CD4-positive, CD25-positive, alpha-beta regulatory T cell (primary cell): ENCODE measurements around the gene CLEC2A. TPM values are rescaled to one million over a fixed set of nuclear protein-coding genes. Genes with fewer than 3 reads are reported as not detected.
"Not testable (repeated sequence)": the region's sequence is repeated elsewhere in the genome, so short reads cannot be mapped to it uniquely, and the experiment has no call there.

Source experiments
- ATAC-seq, 2 donors: fragments of 150-1000 bp; cut with Tn5 transposase; one replicate each; pipeline ENCODE4 v1.10.0; 2021; ENCODE audit warnings: low read depth in 2 of 2, moderate number of reproducible peaks in 2 of 2, moderate library complexity in 1 of 2
- DNase-seq, 3 donors: peaks; one replicate each; pipeline versions ENCODE4 v3.0.0 to v3.0.0-alpha.2; 2012 to 2022; ENCODE audit warnings: mixed read lengths in 1 of 3
- H3K27ac ChIP-seq: one replicate; pipeline ENCODE4 v1.7.0; 2013; ENCODE audit warnings: mild to moderate bottlenecking, low read length; ENCODE audit not compliant: insufficient read depth, poor library complexity, severe bottlenecking
- H3K27me3 ChIP-seq: one replicate; pipeline ENCODE4 v1.7.0; 2013; ENCODE audit warnings: low read length; ENCODE audit not compliant: control insufficient read depth, insufficient read depth
- H3K36me3 ChIP-seq: one replicate; pipeline ENCODE4 v1.7.0; 2013; ENCODE audit warnings: mild to moderate bottlenecking, low read length, moderate library complexity; ENCODE audit not compliant: control insufficient read depth, insufficient read depth
- H3K4me1 ChIP-seq: 2 replicates; pipeline ENCODE4 v1.7.0; 2013; ENCODE audit warnings: mild to moderate bottlenecking, low read length; ENCODE audit not compliant: insufficient read depth, control insufficient read depth, poor library complexity, severe bottlenecking
- H3K4me3 ChIP-seq: one replicate; pipeline ENCODE4 v1.7.0; 2013; ENCODE audit warnings: low read depth, mild to moderate bottlenecking, low read length, moderate library complexity
- H3K9me3 ChIP-seq, 2 experiments: 1 replicate in 1 of 2; 2 replicates in 1 of 2; pipeline ENCODE4 v1.7.0; 2013; ENCODE audit warnings: low read length in 2 of 2, mild to moderate bottlenecking in 1 of 2, moderate library complexity in 1 of 2; ENCODE audit not compliant: control insufficient read depth in 2 of 2
- H3K27ac Mint-ChIP-seq, 3 donors: one replicate each; pipeline ENCODE4 v1.8.0; 2020 to 2022; ENCODE audit warnings: mild to moderate bottlenecking in 3 of 3, mixed read lengths in 3 of 3, moderate library complexity in 2 of 3
- H3K27me3 Mint-ChIP-seq: one replicate; pipeline ENCODE4 v1.8.0; 2022; ENCODE audit warnings: mild to moderate bottlenecking, mixed read lengths
- H3K36me3 Mint-ChIP-seq: one replicate; pipeline ENCODE4 v1.8.0; 2020; ENCODE audit warnings: mixed read lengths
- H3K4me1 Mint-ChIP-seq, 4 donors: one replicate each; pipeline ENCODE4 v1.8.0; 2020 to 2022; ENCODE audit warnings: mixed read lengths in 4 of 4, mild to moderate bottlenecking in 1 of 4
- H3K4me3 Mint-ChIP-seq, 4 donors: one replicate each; pipeline ENCODE4 v1.8.0; 2020 to 2022; ENCODE audit warnings: mild to moderate bottlenecking in 4 of 4, mixed read lengths in 4 of 4, moderate library complexity in 3 of 4
- H3K9me3 Mint-ChIP-seq, 7 donors: one replicate each; pipeline ENCODE4 v1.8.0; 2020 to 2022; ENCODE audit warnings: mixed read lengths in 7 of 7, mild to moderate bottlenecking in 3 of 7, moderate library complexity in 2 of 7
- polyA plus RNA-seq, 4 donors: library from polyadenylated mRNA; unstranded; fragments of 300-500 nt; fragmentation: Illumina TruSeq; gene quantifications; one replicate each; pipeline ENCODE4 v1.2.3, GENCODE V29; 2021
- total RNA-seq: library from RNA; stranded (reverse); gene quantifications from one replicate; pipeline ENCODE4 v1.2.3, GENCODE V29; 2022

CLEC2A gene
- total and polyA plus RNA-seq, 5 donors from 2014 or later = not detected

- H3K27me3 Mint-ChIP-seq = peaks cover 11% of the 10 kb centered on the region
- no peaks in the 10 kb centered on the region for H3K9me3 Mint-ChIP-seq
Observed at GRCh38 chr12:9881246-9881645, 50.9 kb downstream of the CLEC2A start, which contains the start of gene KLRF2. Gene KLRF2, plus strand, starts transcription at chr12:9881489. Its CDS starts 107 bp downstream, at chr12:9881596.

GRCh38 chr12:9880532-9881078, 51.6 kb downstream of the CLEC2A start:
- no peak overlapping the region for H3K27ac Mint-ChIP-seq
- Histone ChIP-seq H3K27ac (no peak overlapping the region), H3K9me3 (no peaks in the 10 kb centered on the region), H3K27me3 (no peaks in the 10 kb centered on the region), H3K4me3 (no peak overlapping the region), H3K4me1 (no peaks in the 10 kb centered on the region), H3K36me3 (no peaks in the 10 kb centered on the region)
- no peaks in the 10 kb centered on the region for H3K9me3 Mint-ChIP-seq
- no peak overlapping the region for H3K4me3 Mint-ChIP-seq
- peaks cover 11% of the 10 kb centered on the region for H3K27me3 Mint-ChIP-seq
- ATAC-seq (no peak), DNase-seq (no peak)
- peaks cover 0 to 4% (median under 1%) of the 10 kb centered on the region in 4 donors for H3K4me1 Mint-ChIP-seq
- no peaks in the 10 kb centered on the region for H3K36me3 Mint-ChIP-seq

More at GRCh38 chr12:9881246-9881645, 50.9 kb downstream of the CLEC2A start, which contains the start of gene KLRF2:
- no peak within 1 kb of the TSS for H3K27ac Mint-ChIP-seq
- no peaks in the 10 kb centered on the region for H3K36me3 ChIP-seq
- no peak within 1 kb of the TSS for H3K27ac ChIP-seq
- no peak within 1 kb of the TSS for H3K4me3 Mint-ChIP-seq
- DNase-seq (peak in 1 of 3 donors; percentile 18), ATAC-seq (no peak)
- no peaks in the 10 kb centered on the region for H3K36me3 Mint-ChIP-seq
- no peaks in the 10 kb centered on the region for H3K27me3 ChIP-seq
- no peaks in the 10 kb centered on the region for H3K9me3 ChIP-seq
- no peaks in the 10 kb centered on the region for H3K4me1 ChIP-seq
- no peak within 1 kb of the TSS for H3K4me3 ChIP-seq
- peaks cover 0 to 4% (median under 1%) of the 10 kb centered on the region in 4 donors for H3K4me1 Mint-ChIP-seq

GRCh38 chr12:9876120-9876519, 56.0 kb downstream of the CLEC2A start:
- H3K4me1 Mint-ChIP-seq = peaks cover 0 to 12% (median 2%) of the 10 kb centered on the region in 4 donors
- H3K36me3 Mint-ChIP-seq, H3K27me3 Mint-ChIP-seq, H3K4me3 Mint-ChIP-seq, ATAC-seq, H3K4me1 ChIP-seq, H3K36me3 ChIP-seq, H3K27me3 ChIP-seq, H3K27ac ChIP-seq, H3K27ac Mint-ChIP-seq, DNase-seq, H3K9me3 ChIP-seq, H3K9me3 Mint-ChIP-seq, H3K4me3 ChIP-seq: not testable (repeated sequence)

DNA sequence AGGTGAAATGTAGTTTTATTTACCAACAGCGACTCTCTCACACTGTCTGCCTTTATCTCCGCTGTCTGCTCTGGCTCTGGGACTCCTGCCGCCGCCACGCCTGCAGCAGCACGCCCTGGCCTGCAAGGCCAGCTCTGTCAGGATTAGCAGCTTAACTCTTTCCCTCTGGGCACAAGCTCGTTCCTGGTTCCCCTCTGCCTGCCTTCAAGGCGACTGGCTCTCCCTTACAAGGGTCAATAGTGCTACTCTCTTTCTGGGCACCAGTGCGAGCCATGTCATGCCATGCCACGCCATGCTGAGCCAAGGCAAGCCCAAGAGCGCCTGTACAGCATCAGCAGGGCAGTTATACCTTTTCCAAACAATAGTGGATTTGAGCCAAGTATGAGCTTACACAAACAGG, 59.4 kb downstream of the CLEC2A start:
- Mint-ChIP-seq H3K27me3 (no peaks in the 10 kb centered on the region), H3K4me3 (peak overlapping the region in 2 of 4 donors; percentile 47 to 87)
- no peaks in the 10 kb centered on the region for H3K36me3 ChIP-seq

GRCh38 chr12:9872162-9872561, 60.0 kb downstream of the CLEC2A start:
- Mint-ChIP-seq H3K36me3 (no peaks in the 10 kb centered on the region), H3K9me3 (no peaks in the 10 kb centered on the region), H3K27ac (no peak overlapping the region), H3K27me3 (no peaks in the 10 kb centered on the region), H3K4me3 (peak overlapping the region in 1 of 4 donors; percentile 2), H3K4me1 (peaks cover 10 to 22% (median 12%) of the 10 kb centered on the region in 4 donors)
- Histone ChIP-seq H3K27me3 (no peaks in the 10 kb centered on the region), H3K9me3 (no peaks in the 10 kb centered on the region), H3K36me3 (no peaks in the 10 kb centered on the region), H3K27ac (no peak overlapping the region), H3K4me3 (no peak overlapping the region), H3K4me1 (peaks cover 6% of the 10 kb centered on the region)
- DNase-seq (no peak), ATAC-seq (no peak)

More for the DNA sequence above, 59.4 kb downstream of the CLEC2A start:
- Mint-ChIP-seq H3K36me3 (no peaks in the 10 kb centered on the region), H3K4me1 (peaks cover 10 to 22% (median 12%) of the 10 kb centered on the region in 4 donors), H3K9me3 (no peaks in the 10 kb centered on the region), H3K27ac (peak overlapping the region in 1 of 3 donors; percentile 59)
- Histone ChIP-seq H3K27me3 (no peaks in the 10 kb centered on the region), H3K9me3 (no peaks in the 10 kb centered on the region), H3K4me1 (peaks cover 6% of the 10 kb centered on the region), H3K27ac (no peak overlapping the region), H3K4me3 (no peak overlapping the region)
- no peak for DNase-seq
- ATAC-seq = no peak

DNA sequence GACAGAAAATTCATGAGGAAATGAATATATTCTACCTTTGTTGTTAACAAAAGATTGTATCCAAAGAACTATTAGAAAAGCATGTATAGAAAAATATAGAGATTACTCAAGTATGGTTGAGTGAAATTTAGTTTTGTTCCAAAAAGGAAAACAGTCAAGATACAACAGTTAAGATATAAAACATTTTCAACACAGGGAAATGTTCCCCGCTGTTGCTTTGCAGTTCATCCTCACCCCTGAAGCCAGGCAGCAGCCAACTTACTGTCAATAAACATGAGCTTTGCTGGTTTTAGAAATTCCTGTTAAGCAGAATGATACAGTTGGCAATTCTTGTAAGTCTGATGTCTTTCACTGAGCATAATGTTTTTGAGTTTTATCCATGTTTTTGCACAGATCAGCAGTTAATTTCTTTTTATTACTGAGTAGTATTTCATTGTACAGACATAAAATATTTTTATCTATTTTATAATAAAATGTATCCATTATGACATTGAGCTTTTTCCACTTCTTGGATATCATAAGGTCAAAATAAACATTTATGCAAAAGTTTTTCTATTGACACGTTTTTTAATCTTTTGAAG, 61.8 kb downstream of the CLEC2A start:
- H3K27ac ChIP-seq = peak overlapping the region; percentile 92
- H3K27ac Mint-ChIP-seq = peak overlapping the region; percentile 95 to 99 (median 99)

DNA sequence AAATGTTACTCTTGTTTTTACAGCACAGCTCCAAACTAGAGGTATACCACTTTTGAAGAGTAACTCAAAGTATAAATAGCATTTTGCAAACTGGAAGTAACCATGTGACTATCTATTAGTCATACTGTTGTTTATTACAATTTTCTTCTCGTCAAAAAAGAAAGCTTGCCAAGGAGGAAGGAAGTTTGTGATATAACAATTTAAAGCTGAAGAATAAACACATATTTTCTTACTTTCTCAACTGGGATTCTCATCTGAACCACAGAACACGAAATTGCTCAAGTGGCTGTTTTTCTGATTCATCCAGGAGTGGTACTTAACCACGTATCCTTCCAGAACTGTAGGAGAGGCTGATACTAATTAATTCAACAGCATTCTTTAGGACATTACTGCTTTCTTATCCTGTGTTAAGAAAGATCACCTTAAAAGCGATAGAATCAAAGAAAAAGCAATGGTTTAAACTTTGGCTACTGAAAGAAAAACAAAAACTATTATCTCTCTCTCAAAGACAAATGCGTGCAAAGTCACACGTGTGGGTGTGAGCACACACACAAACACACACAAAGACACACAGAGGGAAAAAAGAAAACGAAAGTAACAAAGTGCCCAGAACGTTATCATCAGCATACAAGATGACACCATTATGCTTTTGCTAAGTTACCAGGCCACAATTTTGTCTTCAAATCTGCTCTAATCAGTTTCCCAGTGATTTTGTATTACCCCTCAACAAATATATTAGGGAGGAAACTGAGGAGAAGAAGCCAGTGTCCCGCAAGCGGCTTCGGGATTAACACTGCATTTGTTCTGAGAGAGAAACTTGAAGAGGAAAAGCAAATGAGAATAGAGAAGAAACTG, 62.6 kb downstream of the CLEC2A start, which contains the start of gene CLEC2B:
Gene CLEC2B, minus strand, starts transcription at position 48 of the 855 bp plus-strand sequence.
- Mint-ChIP-seq H3K27me3 (no peaks in the 10 kb centered on the region), H3K27ac (peak within 1 kb of the TSS; percentile 95 to 99 (median 99)), H3K9me3 (peaks cover 0 to 3% (median 0%) of the 10 kb centered on the region in 7 donors), H3K4me3 (peak within 1 kb of the TSS; percentile 91 to 96 (median 94)), H3K4me1 (peaks cover 23 to 38% (median 31%) of the 10 kb centered on the region in 4 donors), H3K36me3 (no peaks in the 10 kb centered on the region)
- H3K9me3 ChIP-seq = no peaks in the 10 kb centered on the region
- no peaks in the 10 kb centered on the region for H3K36me3 ChIP-seq
- peaks cover 21% of the 10 kb centered on the region for H3K4me1 ChIP-seq
- peak within 1 kb of the TSS; percentile 92 for H3K27ac ChIP-seq
- no peaks in the 10 kb centered on the region for H3K27me3 ChIP-seq
- DNase-seq (peak in 2 of 3 donors; percentile 72 to 87), ATAC-seq (peak; percentile 75)
- H3K4me3 ChIP-seq = peak within 1 kb of the TSS; percentile 98

More for the DNA sequence above, 61.8 kb downstream of the CLEC2A start:
- peak in 1 of 3 donors; percentile 33 for DNase-seq
- Mint-ChIP-seq H3K4me1 (peaks cover 16 to 30% (median 24%) of the 10 kb centered on the region in 4 donors), H3K36me3 (no peaks in the 10 kb centered on the region), H3K9me3 (no peaks in the 10 kb centered on the region), H3K27me3 (no peaks in the 10 kb centered on the region), H3K4me3 (peak overlapping the region; percentile 91 to 96 (median 94))
- ATAC-seq = no peak
- peak overlapping the region; percentile 98 for H3K4me3 ChIP-seq
- H3K9me3 ChIP-seq = no peaks in the 10 kb centered on the region
- H3K4me1 ChIP-seq = peaks cover 13% of the 10 kb centered on the region
- no peaks in the 10 kb centered on the region for H3K36me3 ChIP-seq
- H3K27me3 ChIP-seq = no peaks in the 10 kb centered on the region
